ENCODE measurements around the gene SCN9A. TPM values are rescaled to one million over a fixed set of nuclear protein-coding genes. Genes with fewer than 3 reads are reported as not detected.

SCN9A gene
- total RNA-seq, 1 donor from 2014 or later = 5.5 TPM

- no peaks in the 10 kb centered on the region for H3K4me1 ChIP-seq
- TF ChIP-seq, protein P1, sequence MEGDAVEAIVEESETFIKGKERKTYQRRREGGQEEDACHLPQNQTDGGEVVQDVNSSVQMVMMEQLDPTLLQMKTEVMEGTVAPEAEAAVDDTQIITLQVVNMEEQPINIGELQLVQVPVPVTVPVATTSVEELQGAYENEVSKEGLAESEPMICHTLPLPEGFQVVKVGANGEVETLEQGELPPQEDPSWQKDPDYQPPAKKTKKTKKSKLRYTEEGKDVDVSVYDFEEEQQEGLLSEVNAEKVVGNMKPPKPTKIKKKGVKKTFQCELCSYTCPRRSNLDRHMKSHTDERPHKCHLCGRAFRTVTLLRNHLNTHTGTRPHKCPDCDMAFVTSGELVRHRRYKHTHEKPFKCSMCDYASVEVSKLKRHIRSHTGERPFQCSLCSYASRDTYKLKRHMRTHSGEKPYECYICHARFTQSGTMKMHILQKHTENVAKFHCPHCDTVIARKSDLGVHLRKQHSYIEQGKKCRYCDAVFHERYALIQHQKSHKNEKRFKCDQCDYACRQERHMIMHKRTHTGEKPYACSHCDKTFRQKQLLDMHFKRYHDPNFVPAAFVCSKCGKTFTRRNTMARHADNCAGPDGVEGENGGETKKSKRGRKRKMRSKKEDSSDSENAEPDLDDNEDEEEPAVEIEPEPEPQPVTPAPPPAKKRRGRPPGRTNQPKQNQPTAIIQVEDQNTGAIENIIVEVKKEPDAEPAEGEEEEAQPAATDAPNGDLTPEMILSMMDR (IDR thresholded peaks at IDR 0.05) = no peak
- intact Hi-C loops (cut with DNase I) = no loop called here
These were observed 77.8 kb downstream of the SCN9A start for GRCh38 chr2:166297951-166298350.

GRCh38 chr2:166293984-166294383 is 81.8 kb downstream of the SCN9A start:
- DNase-seq (ENCODE audit: low spot score in 2 of 2) = no peak
- Histone ChIP-seq H3K36me3 (no peaks in the 10 kb centered on the region), H3K4me1 (no peaks in the 10 kb centered on the region), H3K27ac (no peak overlapping the region), H3K9me3 (no peaks in the 10 kb centered on the region), H3K27me3 (no peaks in the 10 kb centered on the region), H3K4me3 (no peak overlapping the region)
- TF ChIP-seq, protein P1 (IDR thresholded peaks at IDR 0.05) = no peak
- intact Hi-C loops (cut with DNase I) = no loop called here

More at GRCh38 chr2:166297951-166298350, 77.8 kb downstream of the SCN9A start:
- no peak overlapping the region for H3K27ac ChIP-seq
- H3K9me3 ChIP-seq = no peaks in the 10 kb centered on the region
- no peaks in the 10 kb centered on the region for H3K27me3 ChIP-seq
- no peaks in the 10 kb centered on the region for H3K36me3 ChIP-seq
- no peak overlapping the region for H3K4me3 ChIP-seq
- no peak for DNase-seq (ENCODE audit: low spot score in 2 of 2)

GRCh38 chr2:166285215-166285614 is 90.5 kb downstream of the SCN9A start:
- no peaks in the 10 kb centered on the region for H3K27me3 ChIP-seq
- TF ChIP-seq, protein P1 (IDR thresholded peaks at IDR 0.05) = no peak
- intact Hi-C loops (cut with DNase I) = no loop called here

GRCh38 chr2:166284359-166284758 is 91.4 kb downstream of the SCN9A start:
- Histone ChIP-seq H3K4me3 (no peak overlapping the region), H3K27ac (no peak overlapping the region), H3K4me1 (no peaks in the 10 kb centered on the region), H3K36me3 (no peaks in the 10 kb centered on the region), H3K9me3 (no peaks in the 10 kb centered on the region), H3K27me3 (no peaks in the 10 kb centered on the region)
- DNase-seq (ENCODE audit: low spot score in 2 of 2) = no peak
- intact Hi-C loops (cut with DNase I) = no loop called here
- TF ChIP-seq, protein P1 (IDR thresholded peaks at IDR 0.05) = no peak

More at GRCh38 chr2:166285215-166285614, 90.5 kb downstream of the SCN9A start:
- Histone ChIP-seq H3K4me1 (no peaks in the 10 kb centered on the region), H3K9me3 (no peaks in the 10 kb centered on the region), H3K27ac (no peak overlapping the region), H3K36me3 (no peaks in the 10 kb centered on the region), H3K4me3 (no peak overlapping the region)
- no peak for DNase-seq (ENCODE audit: low spot score in 2 of 2)

DNA sequence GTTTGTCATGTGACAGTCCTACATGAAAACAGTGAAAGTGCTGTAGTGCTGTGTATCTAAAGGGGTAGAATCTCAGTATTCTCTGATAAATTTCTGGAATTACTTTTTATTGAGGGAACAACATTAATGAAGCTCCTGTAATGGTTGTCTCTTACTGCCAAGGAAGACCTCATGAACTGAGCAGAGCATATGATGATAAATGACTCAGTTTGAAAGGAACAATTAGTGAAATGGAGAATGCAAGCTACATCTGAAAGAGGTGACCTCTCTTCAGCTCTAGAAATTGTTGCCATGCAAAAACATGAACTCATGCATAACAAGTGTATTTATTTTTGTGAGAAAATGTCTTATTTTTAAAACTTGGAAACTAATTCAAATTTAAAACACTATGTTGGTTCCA is 93.6 kb downstream of the SCN9A start:
- no peaks in the 10 kb centered on the region for H3K4me1 ChIP-seq
- TF ChIP-seq, protein P1 (IDR thresholded peaks at IDR 0.05) = no peak

DNA sequence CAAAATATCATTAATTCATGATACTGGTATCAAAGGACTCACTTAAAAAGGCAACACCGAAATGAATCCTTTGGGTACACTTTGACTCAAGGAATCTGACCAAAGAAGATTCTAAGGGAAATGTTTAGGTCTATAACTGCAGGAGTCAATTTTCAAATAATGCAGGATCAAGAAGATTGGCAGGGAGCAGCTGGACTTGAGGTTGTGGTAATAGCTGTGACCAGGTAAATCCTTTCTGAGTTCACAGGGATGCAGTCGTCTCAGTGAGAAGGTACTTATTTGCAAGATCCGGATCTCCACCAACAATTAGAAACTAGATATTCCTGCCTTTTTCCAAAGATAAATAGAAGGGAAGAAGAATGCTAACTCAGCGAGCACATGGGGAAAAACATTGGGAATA is 96.9 kb downstream of the SCN9A start:
- Histone ChIP-seq H3K9me3 (no peaks in the 10 kb centered on the region), H3K4me1 (no peaks in the 10 kb centered on the region), H3K36me3 (no peaks in the 10 kb centered on the region), H3K4me3 (no peak overlapping the region), H3K27ac (no peak overlapping the region), H3K27me3 (no peaks in the 10 kb centered on the region)
- intact Hi-C loops (cut with DNase I) = no loop called here
- DNase-seq (ENCODE audit: low spot score in 2 of 2) = no peak
- TF ChIP-seq, protein P1 (IDR thresholded peaks at IDR 0.05) = no peak

More for the DNA sequence above, 93.6 kb downstream of the SCN9A start:
- no peak for DNase-seq (ENCODE audit: low spot score in 2 of 2)
- H3K27me3 ChIP-seq = no peaks in the 10 kb centered on the region
- intact Hi-C loops (cut with DNase I) = no loop called here
- H3K27ac ChIP-seq = no peak overlapping the region
- H3K36me3 ChIP-seq = no peaks in the 10 kb centered on the region
- no peak overlapping the region for H3K4me3 ChIP-seq
- no peaks in the 10 kb centered on the region for H3K9me3 ChIP-seq

Data from ascending aorta (tissue), 2 donors.